Measurements from ENCODE around the gene COL9A2.
A peak's percentile ranks its signal among the peaks of the same experiment; 100 is the strongest.

Gene COL9A2

GRCh38 chr1:40317394-40318074 lies 448 bp upstream of the COL9A2 start:
- H3K36me3 ChIP-seq: no peaks in the 10 kb centered on the region

GRCh38 chr1:40315795-40316594 lies 1.1 kb downstream of the COL9A2 start:
- peaks cover 54% of the 10 kb centered on the region for H3K27me3 ChIP-seq
- peak overlapping the region; percentile 73 to 90 for H3K4me3 ChIP-seq (ENCODE audit: low read depth in 1 of 2, low read length in 1 of 2)
- H3K9me3 ChIP-seq: no peaks in the 10 kb centered on the region
- TF ChIP-seq CTCF (IDR thresholded peaks at IDR 0.05): no peak
- peak overlapping the region; percentile 17 for H3K27ac ChIP-seq
- H3K4me1 ChIP-seq (ENCODE audit: control insufficient read depth in 1 of 2, insufficient read depth in 1 of 2, low read depth in 1 of 2, low read length in 1 of 2): peaks cover 42 to 46% of the 10 kb centered on the region in 2 experiments
- H3K36me3 ChIP-seq: no peaks in the 10 kb centered on the region

More at GRCh38 chr1:40317394-40318074, 448 bp upstream of the COL9A2 start:
- Histone ChIP-seq H3K27ac (no peak overlapping the region), H3K27me3 (peaks cover 54% of the 10 kb centered on the region), H3K4me3 (ENCODE audit: low read depth in 1 of 2, low read length in 1 of 2) (peak overlapping the region in 1 of 2 experiments; percentile 90), H3K4me1 (ENCODE audit: control insufficient read depth in 1 of 2, insufficient read depth in 1 of 2, low read depth in 1 of 2, low read length in 1 of 2) (peaks cover 34 to 35% of the 10 kb centered on the region in 2 experiments), H3K9me3 (no peaks in the 10 kb centered on the region)
- no peak for TF ChIP-seq CTCF (IDR thresholded peaks at IDR 0.05)

- peak; percentile 98 for TF ChIP-seq CTCF (IDR thresholded peaks at IDR 0.05)
- Histone ChIP-seq H3K36me3 (no peaks in the 10 kb centered on the region), H3K9me3 (no peaks in the 10 kb centered on the region), H3K27me3 (peaks cover 50% of the 10 kb centered on the region), H3K27ac (peak overlapping the region; percentile 17), H3K4me1 (ENCODE audit: control insufficient read depth in 1 of 2, insufficient read depth in 1 of 2, low read depth in 1 of 2, low read length in 1 of 2) (peaks cover 42 to 46% of the 10 kb centered on the region in 2 experiments), H3K4me3 (ENCODE audit: low read depth in 1 of 2, low read length in 1 of 2) (peak overlapping the region; percentile 73 to 90)
Measured at GRCh38 chr1:40315239-40315794, 1.8 kb downstream of the COL9A2 start.

GRCh38 chr1:40314721-40315238 lies 2.3 kb downstream of the COL9A2 start:
- Histone ChIP-seq H3K4me3 (ENCODE audit: low read depth in 1 of 2, low read length in 1 of 2) (peak overlapping the region; percentile 73 to 90), H3K4me1 (ENCODE audit: control insufficient read depth in 1 of 2, insufficient read depth in 1 of 2, low read depth in 1 of 2, low read length in 1 of 2) (peaks cover 42 to 46% of the 10 kb centered on the region in 2 experiments), H3K9me3 (no peaks in the 10 kb centered on the region), H3K27me3 (peaks cover 44% of the 10 kb centered on the region), H3K36me3 (no peaks in the 10 kb centered on the region), H3K27ac (peak overlapping the region; percentile 17)
- TF ChIP-seq CTCF (IDR thresholded peaks at IDR 0.05): no peak

GRCh38 chr1:40313958-40314720 lies 2.9 kb downstream of the COL9A2 start:
- Histone ChIP-seq H3K4me3 (ENCODE audit: low read depth in 1 of 2, low read length in 1 of 2) (no peak overlapping the region), H3K36me3 (no peaks in the 10 kb centered on the region), H3K27ac (no peak overlapping the region), H3K9me3 (no peaks in the 10 kb centered on the region), H3K4me1 (ENCODE audit: control insufficient read depth in 1 of 2, insufficient read depth in 1 of 2, low read depth in 1 of 2, low read length in 1 of 2) (peaks cover 42 to 46% of the 10 kb centered on the region in 2 experiments), H3K27me3 (peaks cover 38% of the 10 kb centered on the region)
- no peak for TF ChIP-seq CTCF (IDR thresholded peaks at IDR 0.05)
